ACC112 (cell line): ENCODE measurements around the gene MRPL24.
"Not testable (repeated sequence)": the region's sequence is repeated elsewhere in the genome, so short reads cannot be mapped to it uniquely, and the experiment has no call there.

ENCODE experiments used
- H2AFZ ChIP-seq: fragments of 200-600 bp; sonication (generic); one replicate; pipeline ENCODE4 v1.6.0; 2017; ENCODE audit warnings: antibody characterized with exemption, low read length; ENCODE audit not compliant: unreplicated experiment
- H3K27ac ChIP-seq: fragments of 200-600 bp; sonication (generic); 2 replicates; pipeline ENCODE4 v1.5.1; 2014; ENCODE audit warnings: low read depth, mild to moderate bottlenecking, antibody characterized with exemption, low read length, moderate library complexity
- H3K27me3 ChIP-seq: fragments of 200-600 bp; sonication (generic); 2 replicates; pipeline ENCODE4 v1.6.1; 2014; ENCODE audit warnings: mild to moderate bottlenecking, antibody characterized with exemption, low read length, moderate library complexity, mixed read lengths; ENCODE audit not compliant: insufficient read depth
- H3K36me3 ChIP-seq: fragments of 200-600 bp; sonication (generic); 2 replicates; pipeline ENCODE4 v1.6.1; 2016; ENCODE audit warnings: mild to moderate bottlenecking, antibody characterized with exemption, low read length, moderate library complexity, mixed read lengths; ENCODE audit not compliant: insufficient read depth
- H3K4me1 ChIP-seq: fragments of 200-600 bp; sonication (generic); one replicate; pipeline ENCODE4 v1.6.1; 2016; ENCODE audit warnings: low read length, mixed read lengths; ENCODE audit not compliant: insufficient read depth, unreplicated experiment, control insufficient read depth
- H3K4me3 ChIP-seq: fragments of 200-600 bp; sonication (generic); 2 replicates; pipeline ENCODE4 v1.5.1; 2014; ENCODE audit warnings: mild to moderate bottlenecking, low read depth, low read length
- H3K79me2 ChIP-seq: fragments of 200-600 bp; sonication (generic); one replicate; pipeline ENCODE4 v1.6.0; 2016; ENCODE audit warnings: low read length; ENCODE audit not compliant: control insufficient read depth, unreplicated experiment, insufficient read depth

The MRPL24 gene

DNA sequence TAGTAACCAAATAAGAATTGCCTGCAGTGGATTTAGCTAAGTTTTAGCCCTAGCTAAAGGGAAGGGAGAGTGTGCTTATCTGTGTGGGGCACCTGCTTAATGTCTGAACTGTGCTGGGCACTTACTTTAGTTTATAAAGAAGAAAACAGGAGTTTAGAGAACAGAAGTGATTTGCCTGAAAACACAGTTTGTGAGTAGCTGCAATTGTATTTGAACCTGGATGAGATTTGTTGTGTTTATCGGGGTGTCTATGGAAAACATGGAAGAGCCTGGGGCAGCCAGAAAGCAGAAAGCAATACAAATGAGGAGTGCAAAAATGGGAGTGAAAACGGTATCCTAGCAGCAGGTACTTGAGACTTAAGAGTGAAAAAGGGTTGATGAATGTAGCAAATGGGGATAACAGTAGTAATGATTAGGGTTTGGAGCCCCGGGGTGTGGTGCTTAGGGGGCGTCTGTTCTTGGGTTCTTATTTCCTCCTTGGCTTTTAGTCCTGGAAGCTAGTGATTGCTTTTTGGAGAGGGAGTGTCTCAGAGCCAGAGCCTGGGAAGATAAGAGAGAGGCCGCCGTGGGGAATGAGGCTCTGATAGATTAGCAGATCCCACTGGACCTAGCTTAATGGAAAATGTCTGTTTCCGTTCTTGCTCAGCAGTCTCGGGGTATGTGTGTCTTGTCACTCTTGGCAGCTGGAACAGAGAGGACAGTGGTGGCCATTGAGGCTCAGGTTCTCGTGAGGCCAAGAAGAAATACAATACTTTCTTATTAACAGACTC lies 32.0 kb upstream of the MRPL24 start:
- no peak overlapping the region for H3K27ac ChIP-seq
- no peak overlapping the region for H3K4me3 ChIP-seq
- no peak overlapping the region for H2AFZ ChIP-seq
- H3K36me3 ChIP-seq = peaks cover 10% of the 10 kb centered on the region
- H3K4me1 ChIP-seq = peaks cover 41% of the 10 kb centered on the region
- peaks cover 88% of the 10 kb centered on the region for H3K79me2 ChIP-seq
- H3K27me3 ChIP-seq = no peaks in the 10 kb centered on the region

DNA sequence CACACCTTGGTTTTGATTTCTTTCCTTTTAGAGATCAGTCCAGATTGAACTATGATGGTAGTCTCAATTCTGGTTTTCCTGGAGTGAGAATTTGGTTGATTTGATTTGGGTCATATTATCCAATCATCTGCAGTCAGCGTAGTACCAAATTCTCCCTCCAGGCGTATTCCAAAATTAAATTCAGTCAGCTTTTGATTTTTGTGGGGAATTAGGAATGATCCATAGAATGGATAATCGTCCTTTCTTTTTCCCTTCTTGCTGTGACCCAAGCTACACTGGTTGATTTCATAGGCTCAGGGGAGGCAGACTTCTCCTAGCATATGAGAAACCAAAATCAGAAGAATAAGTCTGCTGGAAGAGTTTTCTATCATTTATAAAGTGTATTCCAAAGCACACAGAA lies 31.3 kb upstream of the MRPL24 start:
- Histone ChIP-seq H3K27ac (no peak overlapping the region), H3K27me3 (no peaks in the 10 kb centered on the region), H3K79me2 (peaks cover 85% of the 10 kb centered on the region), H2AFZ (no peak overlapping the region), H3K4me1 (peaks cover 41% of the 10 kb centered on the region), H3K36me3 (peaks cover 10% of the 10 kb centered on the region), H3K4me3 (no peak overlapping the region)

DNA sequence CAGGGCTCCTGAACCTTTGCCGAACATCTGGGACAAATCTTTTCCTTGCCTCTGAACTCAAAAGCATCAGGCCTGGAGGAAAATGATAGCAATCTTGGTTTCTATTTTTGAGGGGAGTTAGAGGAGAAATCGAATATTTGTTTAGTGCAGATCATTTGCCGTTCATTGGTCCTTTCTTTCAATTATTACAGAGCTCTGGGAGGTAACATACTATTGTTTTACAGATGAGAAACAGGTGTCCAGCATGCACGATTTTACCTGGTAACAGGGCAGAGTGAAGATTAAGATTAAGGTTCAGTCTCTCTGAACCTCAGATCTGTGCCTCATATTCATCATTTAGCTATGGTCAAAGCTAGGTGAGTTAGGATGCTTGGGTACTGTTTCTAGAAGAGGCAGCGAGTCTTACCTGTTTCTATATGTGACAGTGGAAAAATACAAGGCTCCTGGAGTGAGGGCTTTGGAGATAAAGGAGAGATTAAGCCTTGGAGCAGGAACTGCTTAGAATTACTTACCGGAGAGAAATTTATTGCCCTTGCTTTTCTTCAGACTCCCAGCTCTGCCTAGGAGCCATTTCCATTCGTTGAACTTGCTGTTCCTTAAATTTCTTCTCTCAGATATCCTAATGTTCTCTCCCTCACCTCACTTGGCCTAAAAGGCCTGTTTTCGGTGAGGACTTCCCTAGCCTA lies 27.9 kb upstream of the MRPL24 start:
- H3K27me3 ChIP-seq = no peaks in the 10 kb centered on the region
- H2AFZ ChIP-seq = no peak overlapping the region
- peak overlapping the region; percentile 81 for H3K4me3 ChIP-seq
- H3K79me2 ChIP-seq = peaks cover 62% of the 10 kb centered on the region
- peaks cover 9% of the 10 kb centered on the region for H3K36me3 ChIP-seq
- H3K4me1 ChIP-seq = peaks cover 28% of the 10 kb centered on the region
- H3K27ac ChIP-seq = peak overlapping the region; percentile 75

DNA sequence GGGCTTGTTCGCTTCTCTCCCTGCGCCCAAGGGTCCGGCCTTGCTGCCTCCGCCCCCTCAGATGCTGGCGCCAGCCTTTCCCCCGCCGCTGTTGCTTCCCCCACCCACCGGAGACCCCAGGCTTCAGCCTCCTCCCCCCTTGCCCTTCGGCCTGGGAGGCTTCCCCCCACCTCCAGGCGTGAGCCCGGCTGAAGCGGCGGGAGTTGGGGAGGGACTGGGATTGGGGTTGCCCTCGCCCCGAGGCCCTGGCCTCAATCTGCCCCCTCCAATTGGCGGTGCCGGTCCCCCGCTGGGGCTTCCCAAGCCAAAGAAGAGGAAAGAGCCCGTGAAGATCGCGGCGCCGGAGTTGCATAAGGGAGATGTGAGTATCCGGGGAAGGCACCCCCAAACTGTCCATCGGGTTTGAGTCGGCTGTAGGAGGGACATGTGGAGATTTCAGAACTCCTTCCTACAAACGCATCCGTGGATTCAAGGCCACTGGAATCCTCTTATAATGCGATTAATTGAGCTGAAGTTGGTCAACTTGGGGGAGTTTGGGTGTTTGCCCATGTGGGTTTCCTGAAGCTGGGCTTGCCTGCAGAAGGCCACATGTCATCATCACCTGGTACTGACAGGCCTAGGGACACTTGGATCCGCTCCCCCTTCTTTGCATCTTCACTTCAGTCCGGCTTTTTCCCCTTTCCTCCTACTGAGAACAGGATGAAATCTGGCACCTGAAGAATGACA lies 27.2 kb upstream of the MRPL24 start:
- peak overlapping the region; percentile 75 for H3K27ac ChIP-seq
- H2AFZ ChIP-seq = peak overlapping the region; percentile 8
- no peaks in the 10 kb centered on the region for H3K27me3 ChIP-seq
- H3K4me3 ChIP-seq = peak overlapping the region; percentile 81
- 0 out of 2 replicates have a peak, but pooled peaks cover 4% of the 10 kb centered on the region for H3K36me3 ChIP-seq
- H3K79me2 ChIP-seq = peaks cover 55% of the 10 kb centered on the region
- H3K4me1 ChIP-seq = peaks cover 21% of the 10 kb centered on the region

DNA sequence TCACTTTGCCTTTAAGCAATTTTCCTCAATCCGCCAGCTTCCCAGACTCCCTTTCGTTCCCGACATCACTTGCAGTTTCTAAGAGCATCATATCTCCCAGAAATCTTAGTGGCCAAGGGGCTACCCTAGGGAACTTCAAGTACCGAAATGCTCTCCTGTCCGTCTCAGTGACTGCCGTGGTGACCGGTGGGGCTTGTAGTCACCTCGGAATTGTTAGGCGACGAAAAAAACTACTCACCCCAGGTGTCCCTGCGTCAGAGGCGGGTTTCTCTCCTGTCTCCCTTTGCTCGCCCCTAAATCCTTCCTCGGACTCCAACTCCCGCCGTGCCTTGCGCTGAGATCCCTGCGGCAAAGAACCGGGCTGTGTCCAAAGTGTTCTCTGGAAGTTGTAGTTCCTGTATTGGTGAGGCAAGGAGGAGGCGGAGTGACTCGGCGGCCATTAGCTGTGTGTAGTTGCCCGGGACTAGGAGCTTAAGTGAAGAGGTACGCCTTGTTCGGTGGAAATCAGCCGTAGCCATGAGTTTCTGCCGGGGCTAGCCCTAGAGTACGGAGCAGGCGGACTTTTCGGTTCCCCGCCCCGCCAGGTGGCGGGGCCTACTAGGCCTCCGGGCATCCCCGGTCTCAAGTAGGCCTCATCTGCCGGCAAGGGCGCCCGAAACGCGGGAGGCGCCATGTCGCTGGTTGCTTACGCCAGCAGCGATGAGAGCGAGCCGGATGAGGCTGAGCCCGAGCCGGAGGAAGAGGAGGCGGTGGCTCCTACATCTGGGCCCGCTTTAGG lies 26.4 kb upstream of the MRPL24 start, which contains the start of gene PRCC:
PRCC (plus strand) TSS at position 435 of the 778 bp plus-strand sequence; CDS start at position 672, 237 bp downstream.
- H3K27ac ChIP-seq = peak within 1 kb of the TSS; percentile 75
- peaks cover 14% of the 10 kb centered on the region for H3K4me1 ChIP-seq
- peaks cover 48% of the 10 kb centered on the region for H3K79me2 ChIP-seq
- H2AFZ ChIP-seq = peak within 1 kb of the TSS; percentile 94
- no peaks in the 10 kb centered on the region for H3K27me3 ChIP-seq
- peak within 1 kb of the TSS; percentile 81 for H3K4me3 ChIP-seq
- H3K36me3 ChIP-seq = 0 out of 2 replicates have a peak, but pooled peaks cover 4% of the 10 kb centered on the region

DNA sequence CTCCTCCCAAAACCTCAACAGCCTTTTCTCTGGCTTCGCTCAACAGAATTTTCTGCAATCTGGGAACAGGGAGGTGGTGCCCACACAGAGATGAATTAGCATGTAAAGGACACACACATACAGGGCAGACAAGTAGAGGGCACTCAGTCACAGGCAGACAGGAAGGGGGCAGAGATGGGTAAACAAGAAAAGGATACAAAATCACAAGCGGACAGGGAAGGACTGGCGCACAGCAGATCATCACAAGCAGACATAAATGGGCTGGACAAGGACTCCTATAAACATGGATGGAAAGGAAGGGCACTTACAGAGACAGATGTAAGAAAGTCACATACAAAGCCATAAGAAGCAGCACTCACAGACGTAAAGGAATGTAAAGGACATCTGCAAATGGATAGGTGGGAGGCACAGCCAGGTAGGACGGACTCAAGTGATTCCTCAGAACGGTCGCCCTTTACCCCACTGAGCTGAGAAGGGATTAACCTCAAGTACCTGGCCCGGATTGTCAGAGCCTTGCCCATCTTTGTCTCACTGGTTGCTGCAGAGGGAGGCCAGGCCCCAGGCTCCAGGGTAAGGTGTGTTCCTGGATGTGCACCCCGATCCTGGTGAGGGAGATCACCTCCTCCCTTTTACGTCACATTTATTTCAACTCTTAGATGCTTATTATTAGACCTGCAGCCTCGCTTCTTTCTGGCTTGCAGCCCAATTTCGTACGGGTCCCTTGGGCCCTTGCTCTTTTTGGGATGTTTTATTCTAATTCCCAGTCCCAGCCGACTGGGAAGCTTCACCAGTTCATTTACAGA lies 25.6 kb upstream of the MRPL24 start:
- Histone ChIP-seq H3K27me3 (no peaks in the 10 kb centered on the region), H3K27ac (peak overlapping the region; percentile 75), H3K79me2 (peaks cover 43% of the 10 kb centered on the region), H2AFZ (peak overlapping the region; percentile 94), H3K4me3 (peak overlapping the region; percentile 81), H3K36me3 (0 out of 2 replicates have a peak, but pooled peaks cover 4% of the 10 kb centered on the region), H3K4me1 (peaks cover 14% of the 10 kb centered on the region)

DNA sequence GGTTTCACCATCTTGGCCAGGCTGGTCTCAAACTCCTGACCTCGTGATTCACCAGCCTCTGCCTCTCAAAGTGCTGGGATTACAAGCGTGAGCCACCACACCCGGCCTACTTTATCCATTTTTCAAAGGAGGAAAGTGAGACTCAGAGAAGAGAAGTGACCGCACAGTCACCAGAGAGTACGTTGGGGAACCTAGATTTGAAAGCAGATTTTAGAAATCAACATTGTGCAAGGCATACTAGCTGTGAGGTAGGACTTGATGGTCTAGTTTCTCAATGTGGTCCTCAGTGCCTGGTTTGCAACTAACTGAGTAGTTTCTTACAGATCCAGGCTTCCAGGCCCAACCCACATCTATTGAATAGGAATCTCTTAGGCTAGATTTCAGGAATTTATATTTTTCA lies 24.8 kb upstream of the MRPL24 start:
- Histone ChIP-seq H3K27me3 (no peaks in the 10 kb centered on the region), H3K79me2 (peaks cover 35% of the 10 kb centered on the region), H3K36me3 (0 out of 2 replicates have a peak, but pooled peaks cover 2% of the 10 kb centered on the region), H3K4me1 (peaks cover 9% of the 10 kb centered on the region), H2AFZ (no peak overlapping the region), H3K4me3 (peak overlapping the region; percentile 81), H3K27ac (no peak overlapping the region)

DNA sequence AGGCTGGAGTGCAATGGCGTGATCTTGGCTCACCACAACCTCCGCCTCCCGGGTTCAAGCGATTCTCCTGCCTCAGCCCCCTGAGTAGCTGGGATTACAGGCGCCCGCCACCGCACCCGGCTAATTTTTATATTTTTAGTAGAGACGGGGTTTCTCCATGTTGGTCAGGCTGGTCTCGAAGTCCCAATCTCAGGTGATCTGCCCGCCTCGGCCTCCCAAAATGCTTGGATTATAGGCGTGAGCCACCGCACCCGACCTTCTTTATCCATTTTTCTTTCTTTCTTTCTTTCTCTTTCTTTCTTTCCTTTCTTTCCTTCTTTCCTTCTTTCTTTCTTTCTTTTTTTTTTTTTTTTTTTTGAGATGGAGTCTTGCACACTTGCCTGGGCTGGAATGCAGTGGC lies 24.2 kb upstream of the MRPL24 start:
- not testable (repeated sequence) for H3K27me3 ChIP-seq, H2AFZ ChIP-seq, H3K27ac ChIP-seq, H3K4me1 ChIP-seq, H3K36me3 ChIP-seq, H3K4me3 ChIP-seq
- peaks cover 29% of the 10 kb centered on the region for H3K79me2 ChIP-seq

DNA sequence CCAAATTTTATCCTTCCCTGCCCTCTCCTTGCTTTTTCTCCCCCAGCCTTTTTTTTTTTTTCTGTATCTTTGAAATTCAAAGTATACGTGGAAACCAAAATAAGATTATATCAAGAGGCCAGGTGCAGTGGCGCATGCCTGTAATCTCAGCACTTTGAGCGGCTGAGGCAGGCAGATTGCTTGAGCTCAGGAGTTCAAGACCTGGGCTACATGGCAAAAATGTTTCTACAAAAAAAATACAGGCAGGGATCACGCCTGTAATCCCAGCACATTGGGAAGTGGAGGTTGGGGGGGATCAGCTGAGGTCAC lies 19.9 kb upstream of the MRPL24 start:
- H3K4me1 ChIP-seq = no peaks in the 10 kb centered on the region
- H2AFZ ChIP-seq = no peak overlapping the region
- no peaks in the 10 kb centered on the region for H3K79me2 ChIP-seq
- H3K27ac ChIP-seq = no peak overlapping the region
- no peak overlapping the region for H3K4me3 ChIP-seq
- no peaks in the 10 kb centered on the region for H3K36me3 ChIP-seq
- H3K27me3 ChIP-seq = no peaks in the 10 kb centered on the region
